Measurements from ENCODE around the gene IMMP2L.
"Not testable (repeated sequence)": the region's sequence is repeated elsewhere in the genome, so short reads cannot be mapped to it uniquely, and the experiment has no call there.

The IMMP2L gene

GRCh38 chr7:111074748-111075146, 487.5 kb downstream of the IMMP2L start:
- H3K9me3 ChIP-seq (ENCODE audit: severe bottlenecking): no peaks in the 10 kb centered on the region
- TF ChIP-seq CTCF (IDR thresholded peaks at IDR 0.05; ENCODE audit: poor library complexity, severe bottlenecking): no peak
- H3K4me1 ChIP-seq (ENCODE audit: insufficient read depth, poor library complexity, severe bottlenecking): no peaks in the 10 kb centered on the region
- no peak overlapping the region for H3K27ac ChIP-seq (ENCODE audit: poor library complexity, severe bottlenecking)
- ATAC-seq (ENCODE audit: low read depth) (no peak), DNase-seq (ENCODE audit: low spot score) (no peak)
- no peaks in the 10 kb centered on the region for H3K36me3 ChIP-seq (ENCODE audit: low read depth)
- no peaks in the 10 kb centered on the region for H3K27me3 ChIP-seq (ENCODE audit: insufficient read depth, poor library complexity, severe bottlenecking)
- no peak overlapping the region for H3K4me3 ChIP-seq (ENCODE audit: severe bottlenecking)

- no peak for TF ChIP-seq CTCF (IDR thresholded peaks at IDR 0.05; ENCODE audit: poor library complexity, severe bottlenecking)
- no peak overlapping the region for H3K27ac ChIP-seq (ENCODE audit: poor library complexity, severe bottlenecking)
- ATAC-seq (ENCODE audit: low read depth): no peak
Measured at GRCh38 chr7:111074071-111074747, 488.1 kb downstream of the IMMP2L start.

GRCh38 chr7:111072658-111073057, 489.6 kb downstream of the IMMP2L start:
- not testable (repeated sequence) for H3K27ac ChIP-seq (ENCODE audit: poor library complexity, severe bottlenecking); H3K4me3 ChIP-seq (ENCODE audit: severe bottlenecking); H3K27me3 ChIP-seq (ENCODE audit: insufficient read depth, poor library complexity, severe bottlenecking); H3K4me1 ChIP-seq (ENCODE audit: insufficient read depth, poor library complexity, severe bottlenecking); H3K36me3 ChIP-seq (ENCODE audit: low read depth); ATAC-seq (ENCODE audit: low read depth); H3K9me3 ChIP-seq (ENCODE audit: severe bottlenecking); DNase-seq (ENCODE audit: low spot score)

More at GRCh38 chr7:111074071-111074747, 488.1 kb downstream of the IMMP2L start:
- Histone ChIP-seq H3K9me3 (ENCODE audit: severe bottlenecking) (no peaks in the 10 kb centered on the region), H3K36me3 (ENCODE audit: low read depth) (no peaks in the 10 kb centered on the region), H3K4me1 (ENCODE audit: insufficient read depth, poor library complexity, severe bottlenecking) (no peaks in the 10 kb centered on the region), H3K27me3 (ENCODE audit: insufficient read depth, poor library complexity, severe bottlenecking) (no peaks in the 10 kb centered on the region), H3K4me3 (ENCODE audit: severe bottlenecking) (no peak overlapping the region)
- no peak for DNase-seq (ENCODE audit: low spot score)

- Histone ChIP-seq H3K9me3 (ENCODE audit: severe bottlenecking) (no peaks in the 10 kb centered on the region), H3K4me1 (ENCODE audit: insufficient read depth, poor library complexity, severe bottlenecking) (no peaks in the 10 kb centered on the region), H3K27ac (ENCODE audit: poor library complexity, severe bottlenecking) (no peak overlapping the region), H3K36me3 (ENCODE audit: low read depth) (no peaks in the 10 kb centered on the region), H3K27me3 (ENCODE audit: insufficient read depth, poor library complexity, severe bottlenecking) (no peaks in the 10 kb centered on the region), H3K4me3 (ENCODE audit: severe bottlenecking) (no peak overlapping the region)
- TF ChIP-seq CTCF (IDR thresholded peaks at IDR 0.05; ENCODE audit: poor library complexity, severe bottlenecking): no peak
- ATAC-seq (ENCODE audit: low read depth): no peak
- no peak for DNase-seq (ENCODE audit: low spot score)
Measured at GRCh38 chr7:111071556-111071955, 490.7 kb downstream of the IMMP2L start.

- no peaks in the 10 kb centered on the region for H3K4me1 ChIP-seq (ENCODE audit: insufficient read depth, poor library complexity, severe bottlenecking)
- no peak for ATAC-seq (ENCODE audit: low read depth)
- no peak for TF ChIP-seq CTCF (IDR thresholded peaks at IDR 0.05; ENCODE audit: poor library complexity, severe bottlenecking)
Measured at GRCh38 chr7:111068618-111069017, 493.7 kb downstream of the IMMP2L start.

More at GRCh38 chr7:111068618-111069017, 493.7 kb downstream of the IMMP2L start:
- H3K9me3 ChIP-seq (ENCODE audit: severe bottlenecking): no peaks in the 10 kb centered on the region
- H3K4me3 ChIP-seq (ENCODE audit: severe bottlenecking): no peak overlapping the region
- H3K27ac ChIP-seq (ENCODE audit: poor library complexity, severe bottlenecking): no peak overlapping the region
- no peaks in the 10 kb centered on the region for H3K36me3 ChIP-seq (ENCODE audit: low read depth)
- no peak for DNase-seq (ENCODE audit: low spot score)
- H3K27me3 ChIP-seq (ENCODE audit: insufficient read depth, poor library complexity, severe bottlenecking): no peaks in the 10 kb centered on the region

All from RWPE2 (cell line).